Karpas-422 (cell line): ENCODE data around the gene DUOX1. TPM values are rescaled to one million over a fixed set of nuclear protein-coding genes. Genes with fewer than 3 reads are reported as not detected.

ENCODE experiments used
- DNase-seq: peaks from one replicate; pipeline ENCODE4 v3.0.0-alpha.2; 2015
- H2AFZ ChIP-seq: fragments of 200-600 bp; sonication (generic); 2 replicates; pipeline ENCODE4 v1.6.1; 2014; ENCODE audit warnings: antibody characterized with exemption, low read length, mixed read lengths
- H3K27ac ChIP-seq: fragments of 200-600 bp; sonication (generic); 2 replicates; pipeline ENCODE4 v1.5.1; 2014; ENCODE audit warnings: mild to moderate bottlenecking, low read length, moderate library complexity
- H3K27me3 ChIP-seq: fragments of 200-600 bp; sonication (generic); 2 replicates; pipeline ENCODE4 v1.6.1; 2014; ENCODE audit warnings: low read length, mixed read lengths
- H3K36me3 ChIP-seq: fragments of 200-600 bp; sonication (generic); 2 replicates; pipeline ENCODE4 v1.6.1; 2014; ENCODE audit warnings: low read length, mixed read lengths; ENCODE audit not compliant: insufficient read depth
- H3K4me1 ChIP-seq: fragments of 200-600 bp; sonication (generic); 2 replicates; pipeline ENCODE4 v1.6.1; 2014; ENCODE audit warnings: mild to moderate bottlenecking, low read length, mixed read lengths
- H3K4me2 ChIP-seq: fragments of 200-600 bp; sonication (generic); 2 replicates; pipeline ENCODE4 v1.6.1; 2014; ENCODE audit warnings: low read length, low read depth, mild to moderate bottlenecking; ENCODE audit not compliant: poor library complexity, severe bottlenecking
- H3K4me3 ChIP-seq: fragments of 200-600 bp; sonication (generic); 2 replicates; pipeline ENCODE4 v1.5.1; 2014; ENCODE audit warnings: mild to moderate bottlenecking, antibody characterized with exemption, low read length, mixed read lengths
- H3K79me2 ChIP-seq: fragments of 200-600 bp; sonication (generic); 2 replicates; pipeline ENCODE4 v1.6.1; 2014; ENCODE audit warnings: mild to moderate bottlenecking, low read length, mixed read lengths
- H3K9ac ChIP-seq: fragments of 200-600 bp; sonication (generic); 2 replicates; pipeline ENCODE4 v1.6.0; 2014; ENCODE audit warnings: low read length
- H3K9me2 ChIP-seq: fragments of 200-600 bp; sonication (generic), shearing (Covaris generic); replicated peaks from 2 replicates; pipeline ENCODE4 v1.6.0; 2014; ENCODE audit warnings: mild to moderate bottlenecking, low read length, moderate library complexity; ENCODE audit not compliant: insufficient read depth
- H3K9me3 ChIP-seq: fragments of 300-700, 200-600 bp; sonication (generic); 2 replicates; pipeline ENCODE4 v1.6.1; 2014; ENCODE audit warnings: low read length, mixed read lengths
- H4K20me1 ChIP-seq: fragments of 200-600 bp; sonication (generic); 2 replicates; pipeline ENCODE4 v1.6.1; 2014; ENCODE audit warnings: mild to moderate bottlenecking, antibody characterized with exemption, low read length, low read depth; ENCODE audit not compliant: insufficient read depth
- total RNA-seq: library from RNA; depleted of rRNA; stranded (reverse); fragments of >200 nt; shearing (Covaris generic); gene quantifications from 2 replicates; pipeline ENCODE4 v1.2.3, GENCODE V29; 2014; ENCODE audit warnings: low replicate concordance

DUOX1 gene
- total RNA-seq, 1 experiment from 2014 or later, result not detected

GRCh38 chr15:45116006-45116481 lies 13.8 kb upstream of the DUOX1 start:
- no peak for DNase-seq
- Histone ChIP-seq H3K4me2 (no peak overlapping the region), H3K4me3 (no peak overlapping the region), H3K27ac (no peak overlapping the region), H3K9me3 (no peaks in the 10 kb centered on the region), H3K9ac (no peak overlapping the region), H3K27me3 (no peaks in the 10 kb centered on the region), H2AFZ (no peak overlapping the region), H3K79me2 (no peaks in the 10 kb centered on the region), H3K9me2 (no peaks in the 10 kb centered on the region), H3K4me1 (peaks cover 9% of the 10 kb centered on the region), H4K20me1 (no peaks in the 10 kb centered on the region), H3K36me3 (no peaks in the 10 kb centered on the region)

GRCh38 chr15:45116482-45117307 lies 13.1 kb upstream of the DUOX1 start:
- no peak overlapping the region for H3K4me3 ChIP-seq
- no peak overlapping the region for H3K9ac ChIP-seq
- H3K4me1 ChIP-seq, result peaks cover 9% of the 10 kb centered on the region
- no peaks in the 10 kb centered on the region for H4K20me1 ChIP-seq
- no peak for DNase-seq
- H3K27me3 ChIP-seq, result no peaks in the 10 kb centered on the region
- H3K79me2 ChIP-seq, result no peaks in the 10 kb centered on the region
- H3K27ac ChIP-seq, result no peak overlapping the region
- H3K9me2 ChIP-seq, result no peaks in the 10 kb centered on the region
- no peak overlapping the region for H2AFZ ChIP-seq
- H3K36me3 ChIP-seq, result no peaks in the 10 kb centered on the region
- H3K4me2 ChIP-seq, result no peak overlapping the region
- no peaks in the 10 kb centered on the region for H3K9me3 ChIP-seq

GRCh38 chr15:45117308-45118130 lies 12.3 kb upstream of the DUOX1 start:
- Histone ChIP-seq H3K4me3 (no peak overlapping the region), H3K27ac (no peak overlapping the region), H3K4me1 (peaks cover 9% of the 10 kb centered on the region)

GRCh38 chr15:45118131-45118588 lies 11.6 kb upstream of the DUOX1 start:
- H3K4me3 ChIP-seq, result no peak overlapping the region
- H3K4me1 ChIP-seq, result peaks cover 9% of the 10 kb centered on the region
- no peak overlapping the region for H3K9ac ChIP-seq
- no peaks in the 10 kb centered on the region for H4K20me1 ChIP-seq
- peak; percentile 93 for DNase-seq
- H3K79me2 ChIP-seq, result no peaks in the 10 kb centered on the region
- no peaks in the 10 kb centered on the region for H3K9me2 ChIP-seq
- no peak overlapping the region for H3K4me2 ChIP-seq
- H3K36me3 ChIP-seq, result no peaks in the 10 kb centered on the region
- H2AFZ ChIP-seq, result no peak overlapping the region
- H3K9me3 ChIP-seq, result no peaks in the 10 kb centered on the region
- no peaks in the 10 kb centered on the region for H3K27me3 ChIP-seq
- no peak overlapping the region for H3K27ac ChIP-seq

More at GRCh38 chr15:45117308-45118130, 12.3 kb upstream of the DUOX1 start:
- no peaks in the 10 kb centered on the region for H3K9me3 ChIP-seq
- H3K79me2 ChIP-seq, result no peaks in the 10 kb centered on the region
- H3K4me2 ChIP-seq, result no peak overlapping the region
- no peaks in the 10 kb centered on the region for H4K20me1 ChIP-seq
- H2AFZ ChIP-seq, result no peak overlapping the region
- H3K9ac ChIP-seq, result no peak overlapping the region
- H3K27me3 ChIP-seq, result no peaks in the 10 kb centered on the region
- H3K36me3 ChIP-seq, result no peaks in the 10 kb centered on the region
- no peak for DNase-seq
- H3K9me2 ChIP-seq, result no peaks in the 10 kb centered on the region

- H3K4me3 ChIP-seq, result no peak overlapping the region
- no peak overlapping the region for H3K27ac ChIP-seq
- no peaks in the 10 kb centered on the region for H3K27me3 ChIP-seq
- no peak for DNase-seq
- peaks cover 7% of the 10 kb centered on the region for H3K4me1 ChIP-seq
- H4K20me1 ChIP-seq, result no peaks in the 10 kb centered on the region
- H3K9me2 ChIP-seq, result no peaks in the 10 kb centered on the region
- H3K36me3 ChIP-seq, result no peaks in the 10 kb centered on the region
- no peaks in the 10 kb centered on the region for H3K9me3 ChIP-seq
- H3K9ac ChIP-seq, result no peak overlapping the region
- no peaks in the 10 kb centered on the region for H3K79me2 ChIP-seq
- H2AFZ ChIP-seq, result no peak overlapping the region
- no peak overlapping the region for H3K4me2 ChIP-seq
Observed at GRCh38 chr15:45118996-45119395, 10.8 kb upstream of the DUOX1 start.

GRCh38 chr15:45120081-45120972 lies 9.5 kb upstream of the DUOX1 start:
- no peaks in the 10 kb centered on the region for H3K9me2 ChIP-seq
- no peaks in the 10 kb centered on the region for H4K20me1 ChIP-seq
- H3K9ac ChIP-seq, result no peak overlapping the region
- no peak overlapping the region for H2AFZ ChIP-seq
- no peak overlapping the region for H3K4me3 ChIP-seq
- H3K79me2 ChIP-seq, result no peaks in the 10 kb centered on the region
- H3K4me1 ChIP-seq, result no peaks in the 10 kb centered on the region
- no peaks in the 10 kb centered on the region for H3K27me3 ChIP-seq
- no peaks in the 10 kb centered on the region for H3K9me3 ChIP-seq
- no peak for DNase-seq
- no peak overlapping the region for H3K4me2 ChIP-seq
- no peak overlapping the region for H3K27ac ChIP-seq
- no peaks in the 10 kb centered on the region for H3K36me3 ChIP-seq

GRCh38 chr15:45121020-45121419 lies 8.8 kb upstream of the DUOX1 start:
- Histone ChIP-seq H3K36me3 (no peaks in the 10 kb centered on the region), H2AFZ (no peak overlapping the region), H3K9ac (no peak overlapping the region), H4K20me1 (no peaks in the 10 kb centered on the region), H3K9me2 (no peaks in the 10 kb centered on the region), H3K4me1 (no peaks in the 10 kb centered on the region), H3K9me3 (no peaks in the 10 kb centered on the region), H3K4me3 (no peak overlapping the region), H3K27me3 (no peaks in the 10 kb centered on the region), H3K79me2 (no peaks in the 10 kb centered on the region), H3K27ac (no peak overlapping the region), H3K4me2 (no peak overlapping the region)
- no peak for DNase-seq
